IPS-20b (cell line): ENCODE results near the gene FGA.
"Not testable (repeated sequence)": the region's sequence is repeated elsewhere in the genome, so short reads cannot be mapped to it uniquely, and the experiment has no call there.

ENCODE experiments used
- H3K27ac ChIP-seq: one replicate; pipeline ENCODE4 v1.5.1; 2013; ENCODE audit warnings: low read length
- H3K27me3 ChIP-seq: 2 replicates; pipeline ENCODE4 v1.6.1; 2013; ENCODE audit warnings: mild to moderate bottlenecking, low read length, inconsistent platforms; ENCODE audit not compliant: insufficient read depth
- H3K36me3 ChIP-seq: 2 replicates; pipeline ENCODE4 v1.6.1; 2013; ENCODE audit warnings: low read depth, mild to moderate bottlenecking, inconsistent platforms, low read length, moderate library complexity; ENCODE audit not compliant: insufficient read depth
- H3K4me1 ChIP-seq: 2 replicates; pipeline ENCODE4 v1.6.1; 2013; ENCODE audit warnings: mild to moderate bottlenecking, control low read depth, inconsistent platforms, low read length, moderate library complexity; ENCODE audit not compliant: insufficient read depth
- H3K4me3 ChIP-seq: 2 replicates; pipeline ENCODE4 v1.5.1; 2013; ENCODE audit warnings: mild to moderate bottlenecking, low read length, inconsistent platforms
- H3K9ac ChIP-seq: 2 replicates; pipeline ENCODE4 v1.6.1; 2013; ENCODE audit warnings: low read depth, mild to moderate bottlenecking, inconsistent platforms, low read length, moderate library complexity
- H3K9me3 ChIP-seq: 2 replicates; pipeline ENCODE4 v1.6.1; 2013; ENCODE audit warnings: mild to moderate bottlenecking, low read depth, low read length, inconsistent platforms; ENCODE audit not compliant: insufficient read depth

Gene FGA

GRCh38 chr4:154604696-154605200, 14.2 kb upstream of the FGA start:
- H3K4me3 ChIP-seq, result no peak overlapping the region
- H3K36me3 ChIP-seq, result no peaks in the 10 kb centered on the region
- H3K4me1 ChIP-seq, result no peaks in the 10 kb centered on the region
- no peak overlapping the region for H3K27ac ChIP-seq
- no peaks in the 10 kb centered on the region for H3K9me3 ChIP-seq
- H3K9ac ChIP-seq, result no peak overlapping the region
- H3K27me3 ChIP-seq, result no peaks in the 10 kb centered on the region

- no peaks in the 10 kb centered on the region for H3K4me1 ChIP-seq
- no peak overlapping the region for H3K27ac ChIP-seq
- H3K9ac ChIP-seq, result no peak overlapping the region
- H3K27me3 ChIP-seq, result no peaks in the 10 kb centered on the region
- H3K9me3 ChIP-seq, result no peaks in the 10 kb centered on the region
- H3K36me3 ChIP-seq, result no peaks in the 10 kb centered on the region
- H3K4me3 ChIP-seq, result no peak overlapping the region
Observed at GRCh38 chr4:154603033-154603943, 12.7 kb upstream of the FGA start.

GRCh38 chr4:154602404-154603020, 12.0 kb upstream of the FGA start:
- Histone ChIP-seq H3K27ac (no peak overlapping the region), H3K9me3 (no peaks in the 10 kb centered on the region), H3K4me3 (no peak overlapping the region), H3K36me3 (no peaks in the 10 kb centered on the region), H3K9ac (no peak overlapping the region), H3K27me3 (no peaks in the 10 kb centered on the region), H3K4me1 (no peaks in the 10 kb centered on the region)

GRCh38 chr4:154597798-154598774, 7.5 kb upstream of the FGA start:
- Histone ChIP-seq H3K4me3 (no peak overlapping the region), H3K9ac (no peak overlapping the region), H3K27me3 (no peaks in the 10 kb centered on the region), H3K4me1 (no peaks in the 10 kb centered on the region), H3K9me3 (no peaks in the 10 kb centered on the region), H3K36me3 (no peaks in the 10 kb centered on the region), H3K27ac (no peak overlapping the region)

- not testable (repeated sequence) for H3K9me3 ChIP-seq, H3K4me1 ChIP-seq, H3K27me3 ChIP-seq, H3K36me3 ChIP-seq, H3K4me3 ChIP-seq, H3K9ac ChIP-seq, H3K27ac ChIP-seq
Observed at GRCh38 chr4:154597281-154597680, 6.7 kb upstream of the FGA start.

- Histone ChIP-seq H3K36me3 (no peaks in the 10 kb centered on the region), H3K9me3 (no peaks in the 10 kb centered on the region), H3K4me3 (no peak overlapping the region), H3K4me1 (no peaks in the 10 kb centered on the region), H3K9ac (no peak overlapping the region), H3K27me3 (no peaks in the 10 kb centered on the region), H3K27ac (no peak overlapping the region)
Observed at GRCh38 chr4:154595807-154596206, 5.3 kb upstream of the FGA start.

- not testable (repeated sequence) for H3K9me3 ChIP-seq, H3K4me1 ChIP-seq, H3K9ac ChIP-seq, H3K36me3 ChIP-seq, H3K4me3 ChIP-seq, H3K27me3 ChIP-seq, H3K27ac ChIP-seq
Observed at GRCh38 chr4:154594343-154594742, 3.8 kb upstream of the FGA start.

- Histone ChIP-seq H3K4me3 (no peak overlapping the region), H3K27ac (no peak overlapping the region), H3K27me3 (no peaks in the 10 kb centered on the region), H3K4me1 (no peaks in the 10 kb centered on the region), H3K9me3 (no peaks in the 10 kb centered on the region), H3K9ac (no peak overlapping the region), H3K36me3 (no peaks in the 10 kb centered on the region)
Observed at GRCh38 chr4:154593868-154594267, 3.3 kb upstream of the FGA start.

GRCh38 chr4:154591890-154592289, 1.3 kb upstream of the FGA start:
- H3K4me3 ChIP-seq, result no peak overlapping the region
- H3K4me1 ChIP-seq, result no peaks in the 10 kb centered on the region
- H3K27me3 ChIP-seq, result no peaks in the 10 kb centered on the region
- H3K27ac ChIP-seq, result no peak overlapping the region
- H3K9ac ChIP-seq, result no peak overlapping the region
- no peaks in the 10 kb centered on the region for H3K36me3 ChIP-seq
- H3K9me3 ChIP-seq, result no peaks in the 10 kb centered on the region

- Histone ChIP-seq H3K4me1 (no peaks in the 10 kb centered on the region), H3K27me3 (no peaks in the 10 kb centered on the region), H3K9ac (no peak overlapping the region), H3K27ac (no peak overlapping the region), H3K36me3 (no peaks in the 10 kb centered on the region), H3K4me3 (no peak overlapping the region), H3K9me3 (no peaks in the 10 kb centered on the region)
Observed at GRCh38 chr4:154589296-154590197, 995 bp downstream of the FGA start.

- Histone ChIP-seq H3K4me3 (no peak overlapping the region), H3K4me1 (no peaks in the 10 kb centered on the region), H3K27ac (no peak overlapping the region), H3K36me3 (no peaks in the 10 kb centered on the region), H3K9me3 (no peaks in the 10 kb centered on the region), H3K27me3 (no peaks in the 10 kb centered on the region), H3K9ac (no peak overlapping the region)
Observed at GRCh38 chr4:154588198-154588597, 2.3 kb downstream of the FGA start.
